Midbrain (tissue), 1 donor: ENCODE data around the gene TBX3.
"Not testable (repeated sequence)": the region's sequence is repeated elsewhere in the genome, so short reads cannot be mapped to it uniquely, and the experiment has no call there.

Experiments used
- DNase-seq: peaks from one replicate; lab custom pipeline; 2025; lab: John Stamatoyannopoulos, UW

Gene TBX3

DNA sequence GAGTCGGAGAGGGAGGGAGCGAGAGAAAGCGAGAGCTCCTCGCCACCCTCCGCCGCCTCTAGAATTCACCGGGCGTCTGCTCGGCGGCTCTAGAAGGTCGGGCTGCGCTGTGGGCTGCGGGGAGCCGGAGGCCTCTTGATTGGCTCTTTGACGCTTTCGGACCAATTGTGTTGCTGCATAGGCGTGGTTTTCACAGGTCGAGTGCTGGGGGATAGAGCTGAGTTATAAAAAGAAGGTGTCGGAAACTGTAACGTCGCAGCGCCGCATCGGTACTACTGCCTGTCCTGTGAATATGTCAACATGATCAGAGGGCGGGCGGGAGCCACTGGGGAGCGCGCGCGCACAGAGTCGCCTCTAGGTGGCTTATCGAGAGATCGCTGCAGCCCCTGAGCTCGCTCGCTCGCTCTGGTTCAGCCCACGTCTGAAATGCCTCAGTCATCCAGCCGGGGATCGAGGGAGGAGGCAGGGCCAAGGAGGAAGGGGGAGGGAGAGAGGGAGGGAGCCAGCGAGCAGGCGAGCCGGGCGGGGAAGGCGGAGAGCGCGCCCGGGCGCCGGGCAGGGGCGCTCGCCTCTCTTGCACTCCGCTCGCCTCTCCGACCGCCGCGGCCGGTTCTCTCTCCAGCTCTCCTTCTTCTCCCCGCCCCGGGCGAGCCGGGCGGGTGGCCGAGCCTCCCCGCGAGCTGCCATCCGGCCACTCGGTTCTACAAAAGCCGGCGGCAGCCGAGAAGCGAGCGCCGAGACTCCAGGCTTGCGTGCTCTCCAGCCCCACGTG lies at the start of gene TBX3:
Gene TBX3, minus strand, starts transcription at position 78 of the 772 bp plus-strand sequence. CDS start 975 bp downstream, outside the sequence.
- DNase-seq = peak; percentile 35

DNA sequence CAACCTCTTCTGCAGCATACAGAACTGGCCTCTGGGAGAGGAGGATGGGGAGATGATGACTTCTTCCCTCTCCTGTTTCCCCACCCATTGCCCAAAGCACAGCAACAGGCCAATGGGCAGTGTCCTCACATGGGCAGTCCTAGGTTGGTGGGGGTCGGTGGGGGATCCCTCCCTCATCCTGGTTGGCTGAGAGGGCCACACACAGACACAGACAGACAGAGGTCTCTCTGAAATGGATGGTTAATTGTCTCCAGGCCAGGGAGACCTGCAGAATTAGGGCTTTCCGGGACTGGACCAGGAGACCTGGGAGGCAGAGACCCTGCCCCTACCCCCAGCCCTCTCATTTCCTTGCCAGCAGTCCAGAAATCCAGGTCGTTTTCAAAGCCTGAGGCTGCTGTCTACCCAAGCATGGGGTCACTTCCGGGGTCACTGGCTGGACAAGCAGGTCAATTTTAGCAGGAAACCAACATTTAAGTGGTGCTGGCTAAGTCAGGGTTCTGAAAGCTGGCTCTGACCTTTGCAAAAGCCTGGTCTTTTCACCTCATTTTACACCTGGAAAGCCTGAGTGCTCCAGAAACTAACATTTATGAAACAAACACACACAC lies 48.6 kb upstream of the TBX3 start:
- no peak for DNase-seq

DNA sequence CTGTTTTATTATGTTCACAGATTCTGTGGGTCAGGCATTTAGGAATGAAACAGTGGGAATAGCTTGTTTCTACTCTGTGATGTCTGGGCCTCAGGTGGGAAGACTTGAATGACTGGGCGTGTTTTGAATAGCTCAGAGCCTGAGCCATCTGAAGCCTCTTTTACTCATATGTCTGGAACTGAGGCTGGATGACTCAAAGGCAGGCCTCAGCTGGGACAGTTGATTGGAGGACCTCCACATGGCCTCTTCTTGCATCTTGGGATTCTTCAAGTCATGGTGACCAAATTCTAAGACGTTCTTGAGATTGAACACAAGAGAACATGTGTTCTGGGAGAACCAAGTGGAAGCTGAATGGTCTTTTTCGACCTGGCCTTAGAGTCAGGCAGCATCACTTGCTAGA lies 45.8 kb upstream of the TBX3 start:
- no peak for DNase-seq

DNA sequence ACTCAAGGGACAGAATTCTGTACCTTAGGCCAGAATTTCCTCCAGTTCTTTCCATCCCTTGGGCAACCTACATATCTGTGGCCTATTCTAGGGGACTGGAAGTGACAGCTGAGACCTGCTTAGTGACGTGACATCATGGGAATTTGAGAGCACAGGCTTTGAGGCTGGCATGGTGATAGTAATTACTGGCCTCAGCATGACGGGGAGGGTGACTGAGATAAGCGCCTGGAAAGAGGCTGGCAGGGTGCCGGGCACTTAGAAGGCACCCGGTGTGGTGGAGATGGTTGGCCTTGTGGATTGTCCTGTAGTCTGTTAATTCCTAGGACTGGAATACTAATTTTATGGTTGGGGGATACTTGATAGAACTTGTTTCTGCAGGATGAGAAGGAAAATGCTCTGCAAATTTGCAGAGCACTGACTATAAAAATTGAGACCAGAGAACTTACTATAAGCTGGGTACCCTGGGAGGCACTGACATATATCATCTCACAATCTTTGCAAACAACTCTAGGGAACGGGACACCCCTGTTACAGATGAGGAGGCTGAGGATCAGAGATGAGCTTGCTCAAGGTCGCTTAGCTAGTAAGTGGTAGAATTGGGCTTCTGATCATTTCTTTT lies 42.2 kb upstream of the TBX3 start:
- no peak for DNase-seq

DNA sequence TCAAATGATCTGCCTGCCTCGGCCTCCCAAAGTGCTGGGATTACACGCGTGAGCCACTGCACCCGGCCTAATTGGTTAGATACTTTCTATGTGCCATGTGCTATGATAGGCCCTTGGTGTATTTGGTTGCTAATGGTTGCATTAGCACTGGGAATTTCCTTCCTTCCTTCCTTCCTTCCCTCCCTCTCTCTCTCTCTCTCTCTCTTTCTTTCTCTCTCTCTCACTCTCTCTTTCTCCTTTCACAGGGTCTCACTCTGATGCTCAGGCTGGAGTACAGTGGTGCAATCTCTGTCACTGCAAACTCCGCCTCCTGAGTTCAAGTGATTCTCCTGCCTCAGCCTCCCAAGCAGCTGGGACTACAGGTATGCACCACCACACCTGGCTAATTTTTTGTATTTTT lies 38.2 kb upstream of the TBX3 start:
- DNase-seq = not testable (repeated sequence)

DNA sequence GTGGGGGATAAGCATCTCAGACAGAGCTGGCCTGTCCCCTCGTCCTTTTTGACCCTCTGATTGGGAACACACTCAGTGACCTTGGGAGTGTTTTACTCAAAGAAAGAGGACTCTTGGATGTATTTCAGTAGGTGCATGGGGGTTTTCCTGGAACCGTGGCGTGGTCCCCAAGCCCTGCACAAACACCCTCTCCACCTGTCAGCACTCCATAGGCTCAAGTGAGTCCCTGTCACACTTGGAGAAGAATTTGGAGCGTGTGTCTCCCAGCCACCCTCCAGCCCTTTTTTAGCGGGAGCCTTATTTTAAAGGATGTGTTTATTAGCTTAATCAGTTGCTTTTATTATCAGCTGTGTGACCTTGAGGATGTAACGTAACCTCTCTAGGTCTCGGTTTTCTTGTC lies 37.3 kb upstream of the TBX3 start:
- no peak for DNase-seq

DNA sequence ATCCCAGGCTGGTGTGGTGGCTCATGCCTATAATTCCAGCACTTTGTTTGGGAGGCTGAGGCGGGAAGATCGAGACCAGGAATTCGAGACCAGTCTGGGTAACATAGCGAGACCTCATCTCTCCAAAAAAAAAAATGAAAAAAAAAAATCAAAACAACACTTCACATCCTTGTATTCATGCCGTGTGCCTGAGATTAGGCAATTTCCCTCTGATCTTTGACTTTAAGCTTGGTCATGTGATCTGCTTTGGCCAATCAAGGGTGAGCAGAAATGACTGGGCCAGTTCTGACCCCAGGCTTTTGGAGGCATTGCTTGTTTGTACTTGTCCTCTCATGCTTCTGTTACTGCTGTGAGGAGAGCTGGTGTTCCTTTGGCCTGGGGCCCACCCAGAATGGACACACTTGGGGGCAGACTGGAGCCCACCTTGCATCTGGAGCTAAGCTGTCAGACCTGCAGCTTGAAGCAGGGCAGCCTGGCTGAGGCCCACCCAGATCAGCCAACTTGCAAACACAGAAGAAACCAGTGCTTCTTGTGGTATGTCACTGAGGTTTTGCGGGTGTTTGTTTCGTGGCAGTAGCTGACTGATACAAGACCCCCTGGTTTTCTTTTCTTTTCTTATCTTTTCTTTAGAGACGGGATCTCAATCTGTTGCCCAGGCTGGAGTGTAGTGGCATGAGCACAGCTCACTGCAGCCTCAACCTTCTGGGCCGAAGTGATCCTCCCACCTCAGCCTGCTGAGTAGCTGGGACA lies 29.7 kb upstream of the TBX3 start:
- no peak for DNase-seq

DNA sequence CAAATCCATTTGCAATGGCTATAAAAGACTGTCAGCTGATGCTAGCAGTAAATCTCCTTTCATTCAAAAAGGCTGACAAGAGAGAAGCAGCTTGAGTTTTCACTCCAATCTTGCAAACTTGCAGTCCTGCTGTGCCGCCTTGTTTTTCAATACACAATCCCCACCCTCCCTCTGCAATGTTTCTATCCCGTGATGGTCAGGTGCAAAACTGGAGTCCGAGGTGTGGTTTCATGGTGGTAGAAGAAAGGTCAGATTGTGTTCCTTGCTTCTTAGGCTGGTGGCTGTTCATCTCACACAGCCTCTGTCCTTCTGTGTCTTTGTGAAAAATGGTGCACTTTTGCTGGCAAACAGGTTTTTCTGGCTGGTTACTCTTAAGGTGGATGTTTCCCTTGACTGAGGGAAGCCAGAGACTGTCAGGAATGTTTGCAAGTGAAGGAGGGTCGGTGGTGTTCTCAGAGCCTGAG lies 27.7 kb upstream of the TBX3 start:
- no peak for DNase-seq

DNA sequence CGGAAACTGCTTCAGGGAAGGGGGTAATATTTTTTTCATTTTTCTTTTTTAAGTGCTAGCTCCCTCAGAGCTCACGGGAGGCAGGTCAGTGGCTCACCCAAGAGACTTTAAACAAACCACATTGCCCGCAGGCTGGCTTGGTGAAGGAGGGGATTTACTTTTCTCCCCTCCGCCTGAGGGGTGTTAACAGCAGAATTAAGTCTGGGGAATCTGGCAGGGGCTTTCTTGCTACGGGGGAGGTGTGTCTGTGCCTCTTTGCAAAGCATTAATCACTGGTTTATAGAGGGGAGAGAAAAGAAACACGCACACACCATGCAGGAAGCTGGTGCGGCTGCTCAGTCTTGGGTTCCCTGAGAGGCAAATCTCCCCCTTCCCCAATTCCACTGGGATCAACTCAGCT lies 26.2 kb upstream of the TBX3 start:
- no peak for DNase-seq

DNA sequence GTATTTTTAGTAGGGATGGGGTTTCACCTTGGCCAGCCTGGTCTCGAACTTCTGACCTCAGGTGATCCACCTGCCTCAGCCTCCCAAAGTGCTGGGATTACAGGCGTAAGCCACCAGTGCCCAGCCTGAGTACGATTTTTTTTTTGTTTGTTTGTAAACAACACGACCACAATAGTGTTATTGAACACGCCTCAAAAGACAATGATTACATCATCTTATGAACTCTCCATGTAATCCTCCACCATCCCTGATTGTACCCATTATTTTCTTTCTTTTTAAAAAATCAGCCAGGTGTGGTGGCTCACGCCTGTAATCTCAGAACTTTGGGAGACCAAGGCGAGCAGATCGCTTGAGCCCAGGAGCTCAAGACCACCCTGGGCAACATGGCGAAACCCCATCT lies 25.1 kb upstream of the TBX3 start:
- DNase-seq = no peak

DNA sequence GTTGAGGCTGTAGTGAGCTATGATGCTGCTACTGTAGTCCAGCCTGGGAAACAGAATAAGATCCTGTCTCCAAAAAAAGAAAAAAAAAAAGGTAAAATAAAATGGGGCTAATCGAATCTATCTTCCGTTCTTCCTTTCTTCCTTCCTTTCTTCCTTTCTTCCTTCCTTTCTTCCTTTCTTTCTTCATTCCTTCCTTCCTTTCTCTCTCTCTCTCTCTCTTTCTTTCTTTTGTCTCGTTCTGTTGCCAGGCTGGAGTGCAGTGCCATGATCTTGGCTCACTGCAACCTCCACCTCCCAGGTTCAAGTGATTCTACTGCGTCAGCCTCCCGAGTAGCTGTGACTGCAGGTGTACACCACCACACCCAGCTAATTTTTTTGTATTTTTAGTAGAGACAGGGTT lies 24.6 kb upstream of the TBX3 start:
- DNase-seq = not testable (repeated sequence)

DNA sequence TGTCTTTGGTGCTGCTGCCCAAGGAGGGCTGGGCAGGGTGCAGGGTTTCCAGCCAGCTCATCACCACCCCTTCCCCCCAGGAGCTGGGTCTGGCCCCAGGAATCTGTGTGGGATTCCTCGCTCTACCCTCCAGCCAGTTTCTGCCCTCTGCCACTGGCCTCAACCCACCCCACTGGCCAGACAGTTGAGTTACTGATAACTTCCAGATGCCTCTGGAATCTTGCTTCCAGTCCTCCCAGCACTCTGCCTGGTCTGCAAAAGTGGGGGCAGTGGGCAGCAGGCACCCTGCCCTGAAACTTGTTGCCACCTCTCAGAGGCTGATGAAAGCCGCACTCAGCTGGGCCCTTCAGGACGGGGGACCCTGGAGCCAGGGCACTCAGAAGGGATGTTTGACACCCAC lies 20.1 kb upstream of the TBX3 start:
- no peak for DNase-seq

DNA sequence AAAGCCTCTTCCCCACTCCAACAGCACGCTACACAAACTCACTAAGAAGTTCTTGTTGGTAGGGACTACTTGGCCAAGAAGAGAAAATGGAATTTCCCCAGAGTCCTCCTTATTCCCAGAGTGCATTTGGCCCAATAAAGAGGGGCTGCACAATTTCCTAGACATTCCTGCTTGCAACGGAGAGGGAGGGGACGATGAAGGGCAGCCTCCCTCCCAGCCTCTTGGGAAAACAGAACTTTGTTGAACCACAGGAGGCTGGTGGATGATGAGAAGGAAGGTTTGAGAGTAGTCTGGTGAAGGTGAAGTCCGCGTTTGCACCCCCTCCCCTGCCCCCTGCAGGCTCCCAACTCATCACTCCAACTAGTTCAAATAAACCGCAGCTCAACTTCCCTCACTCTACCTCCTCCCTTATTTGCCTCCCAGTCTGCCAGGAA lies 19.1 kb upstream of the TBX3 start:
- no peak for DNase-seq

DNA sequence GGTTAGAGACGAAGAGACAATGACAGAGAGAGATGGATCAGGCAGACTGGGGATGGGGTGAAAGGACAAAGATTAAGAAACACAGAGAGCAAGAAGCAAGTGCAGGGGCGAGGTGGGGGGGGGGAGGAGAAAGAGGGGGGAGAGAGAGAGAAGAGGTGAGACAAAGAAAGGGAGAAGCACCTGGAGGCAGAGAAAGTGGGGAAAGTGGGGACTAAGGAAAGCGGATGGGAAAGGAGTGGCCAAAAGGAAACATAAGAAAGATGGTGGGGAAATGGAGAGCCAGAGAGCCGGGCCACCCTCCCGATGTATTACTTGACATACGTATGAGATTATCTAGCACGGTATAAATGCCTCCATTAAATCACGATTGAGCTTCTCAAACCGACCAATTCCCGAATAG lies 18.5 kb upstream of the TBX3 start:
- no peak for DNase-seq

DNA sequence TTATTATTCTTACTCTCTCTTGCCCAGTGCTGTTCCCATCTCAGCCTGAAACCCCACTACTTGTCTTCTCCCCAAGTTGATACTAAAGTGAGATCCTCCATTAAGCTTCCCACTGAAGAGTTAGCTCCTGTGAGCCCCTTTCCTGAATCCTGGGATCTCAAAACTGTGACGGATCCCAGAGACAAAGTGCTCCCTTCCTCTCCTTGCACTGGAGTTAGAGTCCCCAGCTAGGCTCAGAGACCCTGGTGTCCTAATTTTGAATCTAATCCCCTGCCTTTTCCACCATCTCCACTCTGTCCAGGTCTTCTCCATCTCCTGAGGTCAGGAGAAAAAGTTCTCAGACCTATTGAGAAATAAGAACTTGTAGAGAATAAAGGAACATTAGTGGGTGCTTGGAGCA lies 17.6 kb upstream of the TBX3 start:
- DNase-seq = no peak

DNA sequence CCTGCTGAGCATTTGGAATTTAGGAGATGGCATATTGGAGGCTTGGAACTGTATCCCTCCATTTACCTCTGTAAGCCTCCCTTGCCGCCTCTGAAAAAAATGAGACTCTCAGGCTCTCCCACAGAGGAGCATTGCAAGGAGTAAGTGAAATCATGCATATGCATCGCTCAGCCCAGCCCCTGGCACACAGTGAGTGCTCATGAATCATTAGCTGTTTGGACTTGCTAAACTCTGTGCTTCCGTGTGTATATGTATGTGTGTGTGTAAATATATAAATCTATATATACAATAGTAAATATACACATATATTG lies 17.1 kb upstream of the TBX3 start:
- DNase-seq = no peak

DNA sequence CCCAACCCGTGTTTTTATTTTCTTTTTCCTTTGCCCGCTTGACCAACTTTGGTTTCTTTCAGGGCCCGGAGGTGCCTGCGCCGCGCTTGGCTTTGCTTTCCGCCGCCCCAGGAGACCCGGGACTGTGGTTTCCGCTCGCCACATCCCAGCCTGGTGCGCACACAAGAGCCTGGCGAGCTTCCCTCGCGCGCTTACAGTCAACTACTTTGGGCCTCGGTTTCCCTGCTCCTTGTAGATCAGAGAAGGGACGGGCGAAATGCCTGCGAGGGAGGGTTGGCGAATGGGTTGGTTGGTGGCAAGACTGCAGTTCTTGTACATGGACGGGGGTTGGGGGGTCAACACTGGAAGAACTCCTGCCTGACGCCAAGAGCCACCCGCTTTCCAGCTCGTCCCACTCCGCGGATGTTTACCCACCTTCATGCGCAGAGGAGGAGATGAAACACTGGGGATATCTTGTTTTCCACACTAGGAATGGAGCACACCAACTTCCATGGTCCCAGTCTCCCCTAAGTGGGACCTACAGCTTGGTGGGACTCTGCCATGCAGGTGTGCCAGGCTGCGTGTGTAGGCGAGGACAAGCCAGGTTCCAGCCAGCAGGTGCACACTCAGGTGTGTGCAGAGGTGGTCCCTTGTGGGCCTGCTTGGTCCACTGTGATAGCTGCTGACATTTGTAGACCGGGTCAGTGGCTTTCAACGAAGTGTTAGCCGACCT lies 16.6 kb upstream of the TBX3 start:
- no peak for DNase-seq

DNA sequence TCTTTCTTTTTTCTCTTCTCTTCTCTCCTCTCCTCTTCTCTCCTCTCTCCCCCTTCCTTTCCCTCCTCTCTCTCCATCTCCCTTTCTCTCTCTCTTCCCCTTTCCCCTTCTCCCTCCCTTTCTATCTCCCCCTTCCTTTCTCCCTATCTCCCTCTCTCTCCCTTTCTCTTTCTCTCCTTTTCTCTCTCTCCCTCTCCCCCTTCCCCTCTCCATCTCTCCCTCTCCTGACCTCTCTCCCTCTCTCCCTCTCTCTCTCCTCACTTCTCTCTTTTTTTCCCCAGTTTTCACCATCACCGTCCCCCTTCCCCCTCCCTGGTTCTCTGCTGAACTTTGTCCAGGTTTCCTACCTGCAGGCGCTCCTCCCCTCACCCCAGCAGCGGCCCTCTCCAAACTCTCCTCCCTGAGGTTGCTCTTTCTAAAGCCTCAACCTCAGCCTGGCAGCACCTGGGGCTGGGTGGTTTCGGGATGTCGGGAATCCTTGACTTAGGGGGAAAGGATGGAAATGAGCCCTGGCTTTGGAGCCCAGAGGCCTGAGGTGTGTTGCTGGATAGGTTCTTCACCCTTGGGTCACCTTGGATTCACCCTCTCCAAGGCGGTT lies 14.7 kb upstream of the TBX3 start:
- no peak for DNase-seq

DNA sequence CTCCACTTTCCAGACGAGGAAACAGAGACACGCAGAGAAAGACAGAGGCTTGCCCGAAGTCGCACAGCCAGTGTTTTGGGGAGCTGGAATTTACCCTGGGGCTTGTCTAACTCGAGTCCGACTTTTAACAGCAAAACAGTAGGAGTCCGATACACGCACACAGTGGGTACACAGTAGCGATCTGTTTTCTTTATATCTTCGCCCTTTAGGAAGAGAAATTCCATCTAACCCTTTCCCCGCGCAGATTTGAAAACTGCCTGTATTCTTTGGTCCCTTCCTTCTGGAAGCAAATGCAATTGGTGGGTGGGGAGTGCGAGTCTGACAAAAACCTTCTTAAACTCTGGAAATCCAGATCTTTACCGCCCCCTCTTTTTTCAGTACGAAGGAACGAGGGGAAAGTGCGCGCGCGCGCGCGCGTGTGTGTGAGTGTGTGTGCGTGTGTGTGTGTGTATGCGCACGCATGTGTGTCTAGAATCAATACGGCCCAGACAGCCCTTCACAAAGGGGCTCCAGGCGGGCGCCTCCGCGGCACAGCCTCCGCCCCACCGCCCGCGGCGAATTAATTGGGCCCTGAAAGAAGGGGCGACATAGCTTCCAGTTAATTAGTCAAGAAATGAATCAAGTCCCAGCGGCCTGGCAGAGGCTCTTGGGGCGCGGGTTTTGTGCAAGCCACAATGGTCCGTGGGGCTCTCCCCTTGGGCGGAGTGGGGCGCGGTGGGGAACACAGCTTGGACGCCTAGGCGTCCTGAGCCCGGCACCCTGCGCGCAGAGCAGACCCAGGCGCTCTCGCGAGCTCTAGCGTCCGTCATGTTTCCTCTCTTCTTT lies 14.0 kb upstream of the TBX3 start:
- DNase-seq = no peak

DNA sequence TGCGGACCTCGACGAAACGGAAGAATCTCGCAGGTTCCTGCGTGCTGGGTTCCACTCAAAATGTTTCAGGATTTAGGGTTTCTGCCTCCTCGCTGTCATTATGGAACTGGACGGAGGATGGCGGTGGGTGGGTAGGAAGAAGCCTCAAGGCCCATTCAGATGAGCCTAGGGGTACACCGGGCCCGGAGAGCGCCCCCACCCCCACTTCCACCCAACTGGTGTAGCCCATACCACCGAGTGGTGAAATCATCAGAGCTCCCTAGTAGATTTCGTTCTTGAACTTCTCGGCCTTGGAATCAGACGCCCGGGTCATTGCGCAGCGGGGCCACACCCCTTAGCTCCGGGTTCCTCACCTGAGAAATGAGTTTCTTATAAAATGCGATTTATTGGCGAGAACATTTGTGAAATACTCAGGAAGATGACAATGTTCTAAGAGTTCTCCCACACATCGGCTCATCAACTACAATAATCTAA lies 13.3 kb upstream of the TBX3 start:
- DNase-seq = no peak
